H1 (cell line): ENCODE data around the gene EWSR1. TPM values are rescaled to one million over a fixed set of nuclear protein-coding genes. Genes with fewer than 3 reads are reported as not detected.

Experiments used
- CTCF ChIA-PET: fragments of 300-600 bp; sonication (Branson Sonifier 250); formaldehyde crosslinking; loops from one replicate; lab custom pipeline; 2021; ENCODE audit not compliant: partially characterized antibody; lab: Charles Lee
- POLR2A ChIA-PET: fragments of 300-600 bp; sonication (Branson Sonifier 250); formaldehyde crosslinking; loops from one replicate; lab custom pipeline; 2021; ENCODE audit warnings: inconsistent platforms; ENCODE audit not compliant: partially characterized antibody; lab: Charles Lee
- DNase-seq, 2 experiments: peaks; one replicate each; pipeline versions ENCODE4 v3.0.0 to v3.0.0-alpha.2; 2010 to 2022; ENCODE audit warnings: low spot score in 2 of 2, low read depth in 1 of 2, mixed read lengths in 1 of 2
- FAIRE-seq: peaks from 2 replicates; lab custom pipeline; 2011; peaks lifted over from hg19 to GRCh38; lab: Jason Lieb, UNC
- H2AFZ ChIP-seq: 2 replicates; pipeline ENCODE4 v1.8.1; 2012; ENCODE audit warnings: low read length, inconsistent platforms
- H2AK5ac ChIP-seq: 2 replicates; pipeline ENCODE4 v1.6.1; 2013; ENCODE audit warnings: low read depth, low read length
- H2BK120ac ChIP-seq: replicated peaks from 2 replicates; pipeline ENCODE3; 2013; ENCODE audit warnings: low read depth, low read length, inconsistent platforms
- H2BK12ac ChIP-seq: 2 replicates; pipeline ENCODE4 v1.6.1; 2013; ENCODE audit warnings: low read depth, low read length
- H2BK15ac ChIP-seq: 2 replicates; pipeline ENCODE4 v1.6.1; 2013; ENCODE audit warnings: low read length
- H2BK20ac ChIP-seq: 2 replicates; pipeline ENCODE4 v1.6.1; 2013; ENCODE audit warnings: low read length
- H2BK5ac ChIP-seq: 2 replicates; pipeline ENCODE4 v1.6.1; 2013; ENCODE audit warnings: low read depth, low read length
- H3K14ac ChIP-seq: 2 replicates; pipeline ENCODE4 v1.6.1; 2013; ENCODE audit warnings: inconsistent platforms; ENCODE audit not compliant: insufficient read length
- H3K18ac ChIP-seq: 2 replicates; pipeline ENCODE4 v1.6.1; 2013; ENCODE audit warnings: low read length; ENCODE audit errors: extremely low read depth
- H3K23ac ChIP-seq: 2 replicates; pipeline ENCODE4 v1.6.1; 2013; ENCODE audit warnings: inconsistent platforms; ENCODE audit not compliant: insufficient read length
- H3K23me2 ChIP-seq: 2 replicates; pipeline ENCODE4 v1.6.1; 2013; ENCODE audit warnings: low read depth, low read length
- H3K27ac ChIP-seq: 2 replicates; pipeline ENCODE4 v1.6.1; 2011; ENCODE audit warnings: low read depth, low read length, inconsistent platforms
- H3K27me3 ChIP-seq, 4 experiments: replicated peaks in 1 of 4; 1 replicate in 1 of 4; 2 replicates in 3 of 4; pipeline versions ENCODE4 v1.6.1 to v1.8.1; 2011 to 2013; ENCODE audit warnings: low read length in 3 of 4, mild to moderate bottlenecking in 3 of 4, inconsistent platforms in 2 of 4, mixed read lengths in 2 of 4, moderate library complexity in 1 of 4; ENCODE audit not compliant: control insufficient read depth in 3 of 4, insufficient read depth in 3 of 4; ENCODE audit errors: extremely low read depth in 1 of 4
- H3K36me3 ChIP-seq, 4 experiments: 2 replicates each; pipeline versions ENCODE4 v1.6.1 to v1.8.1; 2011 to 2013; ENCODE audit warnings: mild to moderate bottlenecking in 4 of 4, low read length in 3 of 4, moderate library complexity in 2 of 4, control low read depth in 1 of 4, inconsistent platforms in 1 of 4; ENCODE audit not compliant: insufficient read depth in 4 of 4, control insufficient read depth in 2 of 4
- H3K4ac ChIP-seq: replicated peaks from 2 replicates; pipeline ENCODE3; 2013; ENCODE audit warnings: low read length, low read depth, mixed read lengths, inconsistent platforms; ENCODE audit not compliant: insufficient read length
- H3K4me1 ChIP-seq, 4 experiments: replicated peaks in 1 of 4; 1 replicate in 1 of 4; 2 replicates in 3 of 4; pipeline versions ENCODE4 v1.6.1 to v1.8.1; 2011 to 2013; ENCODE audit warnings: low read length in 3 of 4, inconsistent platforms in 2 of 4, mixed read lengths in 1 of 4; ENCODE audit not compliant: insufficient read depth in 4 of 4, control insufficient read depth in 3 of 4
- H3K4me2 ChIP-seq, 2 experiments: 2 replicates each; pipeline versions ENCODE4 v1.6.1 to v1.8.1; 2011 to 2013; ENCODE audit warnings: low read depth in 2 of 2, low read length in 2 of 2, control low read depth in 1 of 2, inconsistent platforms in 1 of 2, mild to moderate bottlenecking in 1 of 2; ENCODE audit not compliant: insufficient read depth in 1 of 2
- H3K4me3 ChIP-seq, 4 experiments: fragments of 200-600, 300-600 bp in 1 of 4; sonication (generic), shearing (Covaris generic), sonication (Bioruptor Twin) in 1 of 4; 2 replicates each; pipeline versions ENCODE4 v1.5.1 to v1.8.1; 2011 to 2016; ENCODE audit warnings: low read length in 4 of 4, low read depth in 3 of 4, control low read depth in 2 of 4, inconsistent platforms in 2 of 4, mild to moderate bottlenecking in 2 of 4, mixed read lengths in 1 of 4, moderate library complexity in 1 of 4; ENCODE audit not compliant: insufficient read depth in 2 of 4; ENCODE audit errors: extremely low read depth in 1 of 4
- H3K56ac ChIP-seq: replicated peaks from 2 replicates; pipeline ENCODE3; 2013; ENCODE audit warnings: low read depth, mild to moderate bottlenecking, mixed read lengths, low read length, inconsistent platforms; ENCODE audit not compliant: insufficient read length
- H3K79me1 ChIP-seq: 2 replicates; pipeline ENCODE4 v1.6.1; 2013; ENCODE audit warnings: low read depth, low read length, control low read depth
- H3K79me2 ChIP-seq, 2 experiments: 2 replicates each; pipeline versions ENCODE4 v1.6.1 to v1.8.1; 2012 to 2013; ENCODE audit warnings: low read length in 2 of 2, mild to moderate bottlenecking in 2 of 2, inconsistent platforms in 1 of 2; ENCODE audit not compliant: insufficient read depth in 2 of 2, control insufficient read depth in 1 of 2
- H3K9ac ChIP-seq, 4 experiments: replicated peaks in 1 of 4; 1 replicate in 1 of 4; 2 replicates in 3 of 4; pipeline versions ENCODE4 v1.6.1 to v1.8.1; 2011 to 2013; ENCODE audit warnings: low read depth in 3 of 4, low read length in 3 of 4, control low read depth in 2 of 4, mild to moderate bottlenecking in 2 of 4, moderate library complexity in 2 of 4, inconsistent platforms in 1 of 4; ENCODE audit errors: extremely low read depth in 1 of 4
- H3K9me3 ChIP-seq, 2 experiments: 2 replicates each; pipeline versions ENCODE4 v1.6.1 to v1.8.1; 2012 to 2013; ENCODE audit warnings: mild to moderate bottlenecking in 2 of 2, moderate library complexity in 2 of 2, control low read depth in 1 of 2, inconsistent platforms in 1 of 2, low read depth in 1 of 2, low read length in 1 of 2, mixed read lengths in 1 of 2; ENCODE audit not compliant: insufficient read depth in 2 of 2
- H4K20me1 ChIP-seq, 2 experiments: replicated peaks in 1 of 2; 2 replicates each; pipeline versions ENCODE3 to v1.8.1; 2011 to 2013; ENCODE audit warnings: inconsistent platforms in 2 of 2, low read length in 2 of 2, mild to moderate bottlenecking in 1 of 2; ENCODE audit not compliant: insufficient read depth in 2 of 2, control insufficient read depth in 1 of 2
- H4K5ac ChIP-seq: 2 replicates; pipeline ENCODE4 v1.6.1; 2013; ENCODE audit warnings: low read length, low read depth, mixed read lengths, inconsistent platforms; ENCODE audit not compliant: insufficient read length
- H4K8ac ChIP-seq: 2 replicates; pipeline ENCODE4 v1.8.0; 2013; ENCODE audit warnings: mild to moderate bottlenecking, moderate library complexity, low read length, inconsistent platforms; ENCODE audit not compliant: insufficient read depth; ENCODE audit errors: extremely low read depth
- H4K91ac ChIP-seq: replicated peaks from 2 replicates; pipeline ENCODE3; 2013; ENCODE audit warnings: low read length, mixed read lengths, inconsistent platforms; ENCODE audit not compliant: insufficient read length
- KDM1A ChIP-seq: fragments of 200-600, 300-600 bp; sonication (generic); IDR thresholded peaks from 2 replicates; pipeline ENCODE4 v1.7.1; 2016; ENCODE audit warnings: mild to moderate bottlenecking, low read length, borderline replicate concordance
- SIX5 ChIP-seq: IDR thresholded peaks from 2 replicates; pipeline ENCODE4 v1.6.1; 2011; ENCODE audit warnings: mild to moderate bottlenecking, low read depth, low read length
- SUZ12 ChIP-seq: fragments of 200-600 bp; sonication (generic); IDR thresholded peaks from 2 replicates; pipeline ENCODE4 v1.6.1; 2012; ENCODE audit warnings: mild to moderate bottlenecking, inconsistent platforms, low read length, moderate library complexity, mixed read lengths
- WGBS, 2 experiments: shearing (Covaris generic) in 1 of 2; methylation state at CpG; one replicate each; pipeline versions ENCODE4 v1.1.6 to v1.1.7; 2013 to 2015; ENCODE audit warnings: low lambda C conversion rate in 2 of 2, mixed read lengths in 2 of 2, inconsistent platforms in 1 of 2, low coverage in 1 of 2, missing lambda C conversion rate in 1 of 2; ENCODE audit not compliant: insufficient replicate concordance in 2 of 2, insufficient coverage in 1 of 2, insufficient read length in 1 of 2; ENCODE audit errors: extremely low coverage in 1 of 2, missing lambda C conversion rate in 1 of 2; 5-methylcytosine and 5-hydroxymethylcytosine counted together
- polyA plus RNA-seq, 7 experiments: library from polyadenylated mRNA; depleted of rRNA in 3 of 7; stranded (reverse) in 5 of 7; unstranded in 2 of 7; fragments of >200 nt in 5 of 7; fragments of 200-250 nt in 2 of 7; gene quantifications; 1 replicate in 5 of 7; 2 replicates in 1 of 7; 4 replicates in 1 of 7; pipeline versions ENCODE4 v1.2.1 to v1.2.3, GENCODE V29; 2011 to 2013; ENCODE audit warnings: missing spikeins in 2 of 7, mixed read lengths in 2 of 7
- total RNA-seq: library from RNA; stranded (reverse); fragmentation: NEBNext Ultra II Directional; extraction: Animal tissue kit (Norgen Biotek cat#: 25700); gene quantifications from 2 replicates; pipeline ENCODE4 v1.2.1, GENCODE V29; 2021

The EWSR1 gene
- total and polyA plus RNA-seq, 2 of the 8 experiments (the other 6 are each of a cell fraction or from before 2014, with no cell fraction given), result 387 to 930 TPM

DNA sequence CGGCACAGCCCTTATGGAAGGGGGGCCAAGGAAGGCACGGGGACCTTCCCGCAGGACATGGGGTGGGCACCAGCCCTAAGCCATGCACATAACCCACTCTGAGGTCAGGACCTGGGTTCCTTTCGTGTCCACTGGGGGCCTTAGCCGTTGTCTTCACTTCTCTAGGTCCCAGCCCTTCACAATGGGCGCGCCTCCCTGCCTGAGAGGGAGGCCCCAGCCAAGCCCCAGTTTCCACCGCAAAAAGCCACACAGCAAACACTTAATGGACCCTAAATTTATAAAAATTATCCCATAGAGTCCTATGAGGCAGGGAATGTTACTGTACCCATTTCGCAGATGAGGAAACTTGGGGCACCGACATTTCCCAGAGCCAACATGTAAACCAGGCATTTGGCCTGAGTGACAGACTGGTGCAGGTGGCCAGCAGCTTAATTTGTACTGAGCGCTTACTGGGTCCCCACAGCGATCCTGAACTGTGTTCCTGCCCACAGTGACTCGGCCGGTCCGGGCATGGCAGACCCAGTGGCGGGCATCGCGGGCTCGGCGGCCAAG lies 39.6 kb downstream of the EWSR1 start:
- Histone ChIP-seq H3K4me2 (peak overlapping the region; percentile 72 to 74), H2BK12ac (peak overlapping the region; percentile 96; the same call in 1 of the 2 replicates), H2AK5ac (peak overlapping the region; percentile 93; the same call in 1 of the 2 replicates), H3K4me3 (peak overlapping the region; percentile 40 to 68 (median 52)), H3K56ac (no peak overlapping the region), H3K4me1 (peaks cover 0 to 13% (median 7%) of the 10 kb centered on the region in 4 experiments; a peak in 5 of 7 replicates), H3K4ac (peak overlapping the region; percentile 69), H3K23me2 (peaks cover 6% of the 10 kb centered on the region; the same call in 1 of the 2 replicates), H2AFZ (no peak overlapping the region), H2BK20ac (no peak overlapping the region), H3K27ac (no peak overlapping the region), H4K5ac (no peak overlapping the region), H3K9ac (no peak overlapping the region; a peak in 1 of 7 replicates), H3K79me2 (no peaks in the 10 kb centered on the region), H2BK5ac (peak overlapping the region; percentile 75; the same call in 1 of the 2 replicates), H3K79me1 (no peaks in the 10 kb centered on the region), H4K20me1 (peaks cover 0 to 8% of the 10 kb centered on the region in 2 experiments), H3K18ac (peak overlapping the region; percentile 34), H3K27me3 (peaks cover 0 to 7% (median 1%) of the 10 kb centered on the region in 4 experiments; a peak in 4 of 7 replicates), H3K36me3 (no peaks in the 10 kb centered on the region), H3K9me3 (no peaks in the 10 kb centered on the region), H2BK120ac (peak overlapping the region; percentile 90), H3K23ac (no peak overlapping the region), H4K91ac (peak overlapping the region; percentile 65), H3K14ac (no peak overlapping the region), H4K8ac (no peak overlapping the region), H2BK15ac (peak overlapping the region; percentile 88)
- CTCF ChIA-PET, result interaction anchor here (1.1 to 2.2 kb wide), 2 partner anchors 10 to 34 kb away, joined by 3 to 10 read pairs; no protein-coding TSS in a partner anchor
- POLR2A ChIA-PET, result interaction anchor here (0.8 to 9.1 kb wide), 7 partner anchors 10 to 272 kb away, joined by 3 to 66 read pairs (median 3); partner anchors contain the start of genes EWSR1 and RHBDD3
- 82% methylated on average over 19 of the region's 20 CpGs; no CpG with 5 or more reads in 1 of the 2 experiments for WGBS, 2 experiments
- DNase-seq (no peak), FAIRE-seq (no peak)
- TF ChIP-seq SUZ12, result no peak
- TF ChIP-seq SIX5, result no peak
- 0 out of 2 replicates have a peak, but pooled peaks have one; percentile 3 for TF ChIP-seq KDM1A
